IMR-90 (cell line): Measurements from ENCODE around the gene PMIS2. TPM values are rescaled to one million over a fixed set of nuclear protein-coding genes. Genes with fewer than 3 reads are reported as not detected.
"Not testable (repeated sequence)": the region's sequence is repeated elsewhere in the genome, so short reads cannot be mapped to it uniquely, and the experiment has no call there.

Source experiments
- ATAC-seq: fragments of 200-7000 bp; cut with Tn5 transposase; 2 replicates; pipeline ENCODE4 v1.9.1; 2020; ENCODE audit warnings: low read depth, mild to moderate bottlenecking, moderate library complexity
- BruUV-seq: library from RNA; stranded (reverse); fragments of 400-500 nt; replicated peaks from 2 replicates; lab custom pipeline; 2021; lab: Mats Ljungman, UMichigan
- CTCF ChIA-PET: fragments of 300-600 bp; formaldehyde crosslinking; extraction: SDS; loops from one replicate; lab custom pipeline; 2021; ENCODE audit warnings: antibody characterized with exemption; lab: Yijun Ruan, JAX
- POLR2A ChIA-PET: fragments of 300-600 bp; sonication (Branson Sonifier 250); formaldehyde crosslinking; loops from one replicate; lab custom pipeline; 2022; ENCODE audit warnings: antibody characterized with exemption; ENCODE audit not compliant: unreplicated experiment; lab: Charles Lee
- DNase-seq: peaks from one replicate; pipeline ENCODE4 v3.0.0; 2013
- H2AFZ ChIP-seq: replicated peaks from 2 replicates; pipeline ENCODE3; 2013; ENCODE audit warnings: low read length, mild to moderate bottlenecking; ENCODE audit not compliant: poor library complexity
- H2AK5ac ChIP-seq: 2 replicates; pipeline ENCODE4 v1.6.1; 2013; ENCODE audit warnings: low read depth, low read length, inconsistent platforms
- H2AK9ac ChIP-seq: replicated peaks from 2 replicates; pipeline ENCODE3; 2013; ENCODE audit warnings: mild to moderate bottlenecking, low read depth, low read length, moderate library complexity; ENCODE audit not compliant: poor library complexity
- H2BK120ac ChIP-seq: 2 replicates; pipeline ENCODE4 v1.6.1; 2013; ENCODE audit warnings: low read depth, low read length, inconsistent platforms
- H2BK15ac ChIP-seq: 3 replicates; pipeline ENCODE4 v1.6.1; 2013; ENCODE audit warnings: low read depth, low read length, inconsistent platforms
- H2BK20ac ChIP-seq: 2 replicates; pipeline ENCODE4 v1.6.1; 2013; ENCODE audit warnings: low read depth, mild to moderate bottlenecking, inconsistent platforms, low read length, moderate library complexity
- H2BK5ac ChIP-seq: 2 replicates; pipeline ENCODE4 v1.6.1; 2013; ENCODE audit warnings: mild to moderate bottlenecking, low read depth, low read length, inconsistent platforms; ENCODE audit not compliant: poor library complexity, severe bottlenecking
- H3K14ac ChIP-seq: replicated peaks from 2 replicates; pipeline ENCODE4 v1.6.1; 2013; ENCODE audit warnings: low read depth, low read length, inconsistent platforms
- H3K18ac ChIP-seq: 2 replicates; pipeline ENCODE4 v1.6.1; 2013; ENCODE audit warnings: low read depth, low read length, control low read depth
- H3K23ac ChIP-seq: 2 replicates; pipeline ENCODE4 v1.6.1; 2013; ENCODE audit warnings: low read depth, low read length, inconsistent platforms
- H3K27ac ChIP-seq: 2 replicates; pipeline ENCODE4 v1.5.1; 2013; ENCODE audit warnings: mild to moderate bottlenecking, control low read depth, low read length; ENCODE audit not compliant: insufficient read depth
- H3K27me3 ChIP-seq: 2 replicates; pipeline ENCODE4 v1.6.1; 2013; ENCODE audit warnings: low read length; ENCODE audit not compliant: control insufficient read depth, insufficient read depth
- H3K36me3 ChIP-seq: 2 replicates; pipeline ENCODE4 v1.6.1; 2013; ENCODE audit warnings: low read length, mixed read lengths; ENCODE audit not compliant: control insufficient read depth, insufficient read depth
- H3K4ac ChIP-seq: 2 replicates; pipeline ENCODE4 v1.6.1; 2013; ENCODE audit warnings: low read depth, low read length, inconsistent platforms
- H3K4me1 ChIP-seq: 2 replicates; pipeline ENCODE4 v1.6.1; 2013; ENCODE audit warnings: low read length, mixed read lengths; ENCODE audit not compliant: control insufficient read depth, insufficient read depth
- H3K4me2 ChIP-seq: 2 replicates; pipeline ENCODE4 v1.6.1; 2013; ENCODE audit warnings: low read depth, mild to moderate bottlenecking, control low read depth, low read length, moderate library complexity
- H3K4me3 ChIP-seq: 2 replicates; pipeline ENCODE4 v1.5.1; 2013; ENCODE audit warnings: low read depth, mild to moderate bottlenecking, control low read depth, low read length, moderate library complexity; ENCODE audit not compliant: insufficient read depth
- H3K56ac ChIP-seq: 2 replicates; pipeline ENCODE4 v1.6.1; 2013; ENCODE audit warnings: low read length, inconsistent platforms; ENCODE audit not compliant: insufficient read depth; ENCODE audit errors: extremely low read depth
- H3K79me1 ChIP-seq, 2 experiments: 2 replicates each; pipeline ENCODE4 v1.6.1; 2013; ENCODE audit warnings: low read length in 2 of 2, inconsistent platforms in 1 of 2, low read depth in 1 of 2
- H3K9ac ChIP-seq: 2 replicates; pipeline ENCODE4 v1.6.1; 2013; ENCODE audit warnings: low read depth, low read length, control low read depth
- H3K9me1 ChIP-seq: 2 replicates; pipeline ENCODE4 v1.6.1; 2013; ENCODE audit warnings: low read length, inconsistent platforms; ENCODE audit not compliant: insufficient read depth
- H3K9me3 ChIP-seq: 2 replicates; pipeline ENCODE4 v1.6.1; 2013; ENCODE audit warnings: low read length; ENCODE audit not compliant: control insufficient read depth, insufficient read depth
- H4K20me1 ChIP-seq: 2 replicates; pipeline ENCODE4 v1.6.1; 2013; ENCODE audit warnings: low read length, inconsistent platforms; ENCODE audit not compliant: insufficient read depth
- H4K5ac ChIP-seq: 2 replicates; pipeline ENCODE4 v1.6.1; 2013; ENCODE audit warnings: mild to moderate bottlenecking, low read depth, low read length, control low read depth
- H4K8ac ChIP-seq, 2 experiments: 2 replicates each; pipeline ENCODE4 v1.6.1; 2013; ENCODE audit warnings: low read depth in 2 of 2, low read length in 2 of 2, control low read depth in 1 of 2, inconsistent platforms in 1 of 2
- H4K91ac ChIP-seq: 2 replicates; pipeline ENCODE4 v1.6.1; 2013; ENCODE audit warnings: low read depth, low read length, inconsistent platforms; ENCODE audit not compliant: insufficient read depth
- WGBS, 2 experiments: methylation state at CpG; one replicate each; pipeline versions ENCODE4 v1.1.5 to v1.1.7; 2013; ENCODE audit warnings: missing lambda C conversion rate in 2 of 2; ENCODE audit not compliant: insufficient read length in 1 of 2; ENCODE audit errors: extremely low coverage in 2 of 2; 5-methylcytosine and 5-hydroxymethylcytosine counted together
- dilution Hi-C: fragments of 300-500 bp; cut with HindIII; formaldehyde crosslinking; loops from one replicate; pipeline ENCODE4 v1.14.3; 2018; ENCODE audit warnings: low sequenced_read_pairs; ENCODE audit not compliant: unreplicated experiment
- in situ Hi-C: fragments of 300-500 bp; cut with MboI; formaldehyde crosslinking; loops from 3 replicates; pipeline ENCODE4 v1.14.3; 2019; ENCODE audit warnings: low sequenced_read_pairs, inconsistent platforms, mixed read lengths
- intact Hi-C: fragments of 100-400 bp; cut with micrococcal nuclease; formaldehyde crosslinking; loops from 2 replicates; pipeline ENCODE4 v1.10.0; 2022
- polyA plus RNA-seq, 3 experiments: library from polyadenylated mRNA; depleted of rRNA; stranded (reverse); fragments of >200 nt; gene quantifications; 2 replicates each; pipeline ENCODE4 v1.2.3, GENCODE V29; 2012; ENCODE audit warnings: low replicate concordance in 1 of 3
- total RNA-seq: library from RNA; depleted of rRNA; stranded (reverse); fragments of >200 nt; gene quantifications from 2 replicates; pipeline ENCODE4 v1.2.3, GENCODE V29; 2012

The PMIS2 gene
- total and polyA plus RNA-seq, 2 of the 4 experiments (the other 2 are of a cell fraction) = not detected

- DNase-seq, H2AK9ac ChIP-seq, H3K9ac ChIP-seq, H3K23ac ChIP-seq, POLR2A ChIA-PET, H3K4me2 ChIP-seq, intact Hi-C loops, H4K8ac ChIP-seq, H3K4ac ChIP-seq, H3K18ac ChIP-seq, H3K36me3 ChIP-seq, H3K9me1 ChIP-seq, H3K27me3 ChIP-seq, H3K56ac ChIP-seq, H3K27ac ChIP-seq, H2BK20ac ChIP-seq, H3K9me3 ChIP-seq, H2BK15ac ChIP-seq, H4K5ac ChIP-seq, H3K79me1 ChIP-seq, H2BK120ac ChIP-seq, H4K91ac ChIP-seq, H4K20me1 ChIP-seq, dilution Hi-C loops, H2BK5ac ChIP-seq, H2AFZ ChIP-seq, H3K4me1 ChIP-seq, H3K4me3 ChIP-seq, CTCF ChIA-PET, BruUV-seq, H2AK5ac ChIP-seq, H3K14ac ChIP-seq, ATAC-seq: not testable (repeated sequence)
- in situ Hi-C loops = loop anchor here (25.0 kb wide), 1 partner anchor 258 kb away; the partner anchor contains the start of genes CD22 and FFAR1
- no CpG with 5 or more reads among the region's 3 CpGs for WGBS, 2 experiments
Measured at GRCh38 chr19:35595026-35595425, 9.1 kb downstream of the PMIS2 start.
